NCI-H146 (cell line): ENCODE data around the gene YPEL4.

Source experiments
- DNase-seq: peaks from one replicate; lab custom pipeline; 2025; lab: John Stamatoyannopoulos, UW

Gene YPEL4

GRCh38 chr11:57650739-57651090 lies 1.0 kb upstream of the YPEL4 start:
- no peak for DNase-seq

GRCh38 chr11:57648801-57649735 lies 644 bp downstream of the YPEL4 start:
- DNase-seq = no peak

DNA sequence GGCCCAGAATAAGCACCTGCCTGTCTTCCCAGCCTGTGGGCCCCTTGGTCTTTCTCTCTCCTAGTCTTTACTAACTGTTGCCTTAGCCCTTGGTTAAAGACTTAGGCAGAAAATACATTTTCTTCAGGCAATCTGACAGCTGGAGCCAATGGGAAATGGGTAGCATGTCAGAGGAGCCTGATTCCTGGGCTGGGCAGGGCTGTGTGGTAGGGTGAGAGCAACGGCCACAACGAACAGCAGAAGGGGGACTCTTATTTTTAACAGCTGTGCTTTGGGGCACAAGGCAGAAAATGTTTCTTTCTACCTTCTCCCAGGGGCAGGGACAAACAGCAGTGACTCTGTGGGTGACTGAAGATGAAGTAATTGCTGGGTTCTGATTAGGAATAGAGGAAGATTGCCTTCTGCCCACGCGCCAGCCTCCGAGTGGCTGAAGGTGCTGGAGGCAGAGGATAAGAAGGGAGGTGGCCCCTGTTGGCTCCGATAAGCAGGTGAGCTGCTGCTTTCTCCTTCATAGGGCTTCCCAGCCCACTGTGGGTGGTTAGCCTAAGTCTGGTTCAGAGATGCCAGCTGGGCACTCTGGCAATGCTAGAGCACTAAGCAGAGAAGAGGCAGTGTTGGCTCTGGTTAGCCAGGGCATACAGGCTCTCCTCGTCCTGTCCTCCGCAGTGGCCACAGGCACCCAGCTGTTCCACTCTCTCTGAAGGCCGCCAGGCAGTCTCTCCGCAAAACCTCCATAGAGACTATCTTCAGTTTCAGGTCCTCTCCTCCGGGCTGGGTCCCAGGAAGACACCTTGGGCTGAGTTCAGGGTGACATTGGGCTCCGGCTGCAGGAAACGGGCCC lies 1.5 kb downstream of the YPEL4 start:
- DNase-seq = no peak

DNA sequence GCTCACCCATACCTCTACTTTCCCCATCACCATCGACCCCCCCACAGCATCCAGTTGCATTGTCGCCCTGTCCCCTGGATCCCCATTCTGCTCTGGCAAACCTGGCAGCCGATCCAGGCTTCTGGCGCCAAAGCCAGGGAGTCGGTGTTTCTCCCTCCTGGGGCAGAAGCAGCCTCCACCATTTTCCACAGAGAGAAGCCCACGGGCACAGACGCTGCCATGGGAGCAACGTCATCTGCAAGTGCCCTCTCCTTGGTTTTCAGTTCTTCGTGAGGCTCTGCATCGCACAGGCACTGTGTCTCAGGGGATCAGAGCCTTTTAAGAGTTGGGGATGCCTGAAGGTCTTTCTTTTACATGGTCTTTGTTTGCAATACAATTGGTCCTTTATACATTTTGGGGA lies 2.3 kb downstream of the YPEL4 start:
- no peak for DNase-seq

- peak; percentile 48 for DNase-seq
Observed at GRCh38 chr11:57646799-57647303, 2.9 kb downstream of the YPEL4 start.

GRCh38 chr11:57646194-57646798 lies 3.4 kb downstream of the YPEL4 start:
- DNase-seq = no peak

- no peak for DNase-seq
Observed at GRCh38 chr11:57645689-57646085, 4.0 kb downstream of the YPEL4 start.

GRCh38 chr11:57644748-57645688 lies 4.7 kb downstream of the YPEL4 start:
- DNase-seq = peak; percentile 71

DNA sequence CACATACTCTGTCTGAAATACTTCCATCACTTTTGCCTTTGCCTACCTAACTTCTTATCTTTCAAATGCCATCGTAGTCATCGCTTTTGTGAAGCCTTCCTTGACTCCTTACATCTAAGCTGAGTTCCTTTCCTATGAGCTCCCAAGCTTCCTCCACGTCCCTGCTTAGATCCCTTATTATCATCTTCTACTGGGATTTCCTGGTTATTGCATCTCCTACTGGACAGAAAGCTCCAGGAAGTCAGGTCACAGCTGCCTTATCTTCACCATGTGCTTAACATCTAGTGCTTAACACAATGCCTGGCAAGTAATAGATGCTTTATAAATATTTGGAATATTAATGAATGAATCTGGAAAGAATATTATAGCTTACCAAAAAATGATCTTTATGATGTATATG lies 5.9 kb downstream of the YPEL4 start:
- DNase-seq = no peak

GRCh38 chr11:57641011-57641807 lies 8.5 kb downstream of the YPEL4 start:
- peak; percentile 41 for DNase-seq

DNA sequence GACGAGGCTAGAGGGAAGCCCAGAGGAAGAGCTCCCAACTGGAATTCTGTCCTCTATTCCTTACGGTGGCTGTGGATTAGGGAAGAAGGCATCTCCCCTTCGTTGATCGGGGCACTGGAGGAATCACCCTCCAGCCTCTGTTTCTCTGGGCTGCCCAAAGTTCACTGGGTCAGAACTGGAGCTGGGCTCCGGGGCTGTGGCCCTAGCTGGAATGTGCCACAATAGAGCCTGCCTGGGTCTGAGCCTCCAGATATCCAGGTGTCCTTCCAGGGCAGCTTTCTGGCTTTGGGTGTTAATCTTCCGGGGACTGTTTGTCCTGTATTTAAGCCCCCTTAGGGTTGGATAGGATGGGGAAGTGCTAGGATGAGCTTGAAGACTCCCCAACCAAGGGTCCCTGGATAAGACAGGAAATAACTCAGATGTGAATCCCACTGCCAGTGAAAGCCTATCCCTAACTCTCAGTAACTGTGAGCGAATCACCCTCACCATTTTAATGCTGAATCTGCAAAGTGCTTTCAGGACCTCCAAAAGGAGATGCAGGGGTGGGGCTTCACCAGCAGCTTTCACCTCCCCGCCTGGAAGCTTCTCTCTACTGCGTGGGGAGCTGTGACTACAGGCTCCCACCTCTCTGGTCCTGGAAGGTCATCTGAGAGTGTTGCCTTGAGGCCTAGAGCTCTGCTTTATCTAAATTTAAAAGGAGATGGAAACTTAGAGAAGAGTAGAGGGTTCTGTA lies 9.5 kb downstream of the YPEL4 start:
- DNase-seq = no peak

DNA sequence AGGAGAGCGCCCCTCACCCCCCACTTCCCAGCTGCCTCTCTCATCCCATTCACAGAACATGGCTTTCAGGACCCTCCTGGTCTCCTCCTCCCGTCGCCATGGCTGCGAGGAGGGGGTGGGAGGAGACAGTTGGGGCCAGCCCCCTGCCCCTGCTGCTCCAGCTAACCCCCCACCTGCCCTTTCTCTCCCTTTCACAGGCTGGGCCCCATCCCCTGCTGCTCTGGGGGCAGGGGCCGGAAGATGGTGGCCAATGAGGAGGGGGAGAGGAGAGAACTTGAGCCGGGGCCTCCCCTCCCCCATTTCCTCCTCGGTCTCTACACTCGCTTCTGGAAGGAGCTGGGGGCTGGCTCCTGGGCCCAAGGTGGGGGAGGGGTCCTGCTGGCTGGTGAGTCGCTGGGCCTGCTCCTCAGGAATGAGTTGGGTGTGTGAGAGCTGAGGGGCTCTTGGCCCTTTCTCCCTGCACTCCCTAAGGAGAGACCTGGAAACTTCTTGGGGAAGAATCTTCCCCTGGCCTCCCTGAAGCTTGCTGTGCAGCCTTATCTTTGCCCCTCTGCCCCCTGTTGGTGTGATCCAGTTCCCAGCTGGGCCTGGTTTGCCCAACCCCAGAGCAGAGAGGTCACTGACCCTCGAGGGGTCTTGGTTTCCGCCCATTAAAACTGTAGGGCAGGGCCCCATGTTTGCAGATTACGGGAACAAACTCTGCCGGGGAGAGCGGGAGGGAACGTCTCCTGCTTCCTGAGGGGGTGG lies 10.2 kb downstream of the YPEL4 start:
- peak; percentile 35 for DNase-seq

- no peak for DNase-seq
Observed at GRCh38 chr11:57638811-57639320, 10.8 kb downstream of the YPEL4 start.

DNA sequence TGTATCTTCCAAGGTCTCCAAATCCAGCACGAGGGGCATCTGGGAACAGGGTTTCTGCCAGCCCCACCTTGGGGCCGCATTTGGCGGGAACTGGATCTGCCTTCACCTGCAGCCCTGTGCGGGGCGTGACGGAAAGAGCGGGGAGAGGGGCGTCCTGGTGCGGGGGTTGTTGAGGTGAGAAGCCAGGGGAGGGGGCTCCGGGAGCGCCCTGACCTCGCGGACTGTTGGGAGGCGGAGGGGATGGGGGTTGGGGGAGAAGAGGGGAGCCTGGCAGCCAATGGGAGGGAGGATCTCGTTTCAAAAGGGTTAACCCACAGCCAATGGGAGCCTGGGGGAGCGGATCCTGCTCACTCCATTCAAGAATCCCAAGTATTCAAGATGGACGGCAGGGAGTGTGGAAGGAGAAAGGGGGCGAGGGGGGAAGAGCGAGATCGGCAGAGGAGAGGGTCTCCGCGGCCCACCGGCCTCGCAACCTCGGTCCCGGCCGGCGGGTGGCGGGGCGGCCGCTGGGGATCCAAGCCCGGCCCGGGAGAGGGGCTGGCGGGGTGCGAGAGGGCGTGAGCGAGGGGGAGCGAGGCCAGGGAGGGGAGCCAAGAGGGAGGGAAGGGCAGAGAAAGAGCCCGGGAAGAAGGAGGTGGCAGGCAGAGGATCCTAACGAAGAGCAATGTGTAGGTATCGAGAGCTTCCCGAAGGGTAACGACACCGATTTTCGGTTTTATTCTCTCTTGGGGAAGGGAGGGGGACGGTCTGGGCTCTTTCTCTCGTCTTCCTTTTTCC lies 11.5 kb downstream of the YPEL4 start:
- peak; percentile 87 for DNase-seq

GRCh38 chr11:57637626-57638004 lies 12.1 kb downstream of the YPEL4 start:
- DNase-seq = no peak

DNA sequence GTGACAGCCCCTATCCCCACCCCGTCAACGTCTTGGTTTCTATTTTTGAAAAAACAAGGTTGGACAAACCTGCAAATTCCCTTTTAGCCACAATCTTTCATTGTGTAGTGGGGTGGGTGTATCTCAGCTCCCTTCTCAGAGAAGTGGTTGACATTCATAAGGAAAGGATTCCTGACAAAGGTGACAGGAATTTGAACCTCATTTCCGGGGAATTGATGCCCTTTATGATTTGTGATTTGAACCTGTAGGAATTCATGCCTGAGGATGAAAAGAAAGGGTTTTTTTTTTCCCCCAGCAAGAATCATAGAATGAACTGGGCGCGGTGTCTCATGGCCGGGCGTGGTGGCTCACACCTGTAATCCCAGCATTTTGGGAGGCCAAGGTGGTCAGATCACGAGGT lies 14.5 kb downstream of the YPEL4 start:
- no peak for DNase-seq

DNA sequence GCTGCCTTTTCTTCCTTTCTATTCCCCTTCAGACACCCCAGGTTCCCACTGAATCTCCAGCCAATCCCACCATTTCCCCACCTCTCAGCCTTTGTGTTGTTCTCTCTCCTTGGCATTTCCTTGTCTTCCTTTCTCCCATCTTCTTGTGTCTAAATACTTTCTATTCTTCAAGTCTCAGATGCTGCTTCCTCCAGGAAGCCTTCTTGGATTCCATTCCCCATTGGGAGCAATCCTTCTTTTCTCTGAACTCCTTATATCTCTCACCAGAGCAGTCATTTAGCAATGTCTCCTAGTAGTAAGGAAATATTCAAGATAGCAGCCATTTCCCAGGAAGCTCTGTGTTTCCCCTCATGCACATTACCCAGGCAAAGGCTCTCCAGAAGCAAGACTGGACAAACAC lies 15.4 kb downstream of the YPEL4 start:
- DNase-seq = no peak
